ENCODE data around the gene GRIPAP1.

Gene GRIPAP1

GRCh38 chrX:48958635-48959094 is 43.4 kb downstream of the GRIPAP1 start:
- DNase-seq (ENCODE audit: low read depth): no peak

- DNase-seq (ENCODE audit: low read depth): peak; percentile 85
Observed at GRCh38 chrX:48957827-48958634, 44.0 kb downstream of the GRIPAP1 start.

GRCh38 chrX:48957477-48957826 is 44.6 kb downstream of the GRIPAP1 start, which contains the start of gene OTUD5:
OTUD5 (minus strand) TSS chrX:48957607; CDS start chrX:48957570, 37 bp downstream.
- no peak for DNase-seq (ENCODE audit: low read depth)

- DNase-seq (ENCODE audit: low read depth): no peak
Observed at GRCh38 chrX:48956728-48957414, 45.2 kb downstream of the GRIPAP1 start.

- DNase-seq (ENCODE audit: low read depth): no peak
Observed at GRCh38 chrX:48948589-48948988, 53.5 kb downstream of the GRIPAP1 start.

- DNase-seq (ENCODE audit: low read depth): no peak
Observed at GRCh38 chrX:48945517-48946348, 56.3 kb downstream of the GRIPAP1 start.

- DNase-seq (ENCODE audit: low read depth): no peak
Observed at GRCh38 chrX:48942895-48943294, 59.2 kb downstream of the GRIPAP1 start.

GRCh38 chrX:48940404-48940955 is 61.6 kb downstream of the GRIPAP1 start:
- no peak for DNase-seq (ENCODE audit: low read depth)

- no peak for DNase-seq (ENCODE audit: low read depth)
Observed at GRCh38 chrX:48939524-48940228, 62.4 kb downstream of the GRIPAP1 start.

- no peak for DNase-seq (ENCODE audit: low read depth)
Observed at GRCh38 chrX:48938721-48939425, 63.2 kb downstream of the GRIPAP1 start.

- no peak for DNase-seq (ENCODE audit: low read depth)
Observed at GRCh38 chrX:48937054-48937907, 64.8 kb downstream of the GRIPAP1 start.

- no peak for DNase-seq (ENCODE audit: low read depth)
Observed at GRCh38 chrX:48936429-48937053, 65.5 kb downstream of the GRIPAP1 start.

GRCh38 chrX:48935301-48935670 is 66.8 kb downstream of the GRIPAP1 start:
- no peak for DNase-seq (ENCODE audit: low read depth)

- no peak for DNase-seq (ENCODE audit: low read depth)
Observed at GRCh38 chrX:48934581-48935300, 67.3 kb downstream of the GRIPAP1 start.

- DNase-seq (ENCODE audit: low read depth): no peak
Observed at GRCh38 chrX:48933757-48934156, 68.3 kb downstream of the GRIPAP1 start.

GRCh38 chrX:48927736-48928382 is 74.2 kb downstream of the GRIPAP1 start:
- no peak for DNase-seq (ENCODE audit: low read depth)

- DNase-seq (ENCODE audit: low read depth): no peak
Observed at GRCh38 chrX:48927123-48927522, 74.9 kb downstream of the GRIPAP1 start.

- no peak for DNase-seq (ENCODE audit: low read depth)
Observed at GRCh38 chrX:48924270-48924669, 77.8 kb downstream of the GRIPAP1 start.
